ENCODE measurements around the gene DLGAP1. TPM values are rescaled to one million over a fixed set of nuclear protein-coding genes. Genes with fewer than 3 reads are reported as not detected.

The DLGAP1 gene
- total and polyA plus RNA-seq, 2 donors (not counting 1 experiment from before 2014, with no cell fraction given): 0.07 to 0.61 TPM

DNA sequence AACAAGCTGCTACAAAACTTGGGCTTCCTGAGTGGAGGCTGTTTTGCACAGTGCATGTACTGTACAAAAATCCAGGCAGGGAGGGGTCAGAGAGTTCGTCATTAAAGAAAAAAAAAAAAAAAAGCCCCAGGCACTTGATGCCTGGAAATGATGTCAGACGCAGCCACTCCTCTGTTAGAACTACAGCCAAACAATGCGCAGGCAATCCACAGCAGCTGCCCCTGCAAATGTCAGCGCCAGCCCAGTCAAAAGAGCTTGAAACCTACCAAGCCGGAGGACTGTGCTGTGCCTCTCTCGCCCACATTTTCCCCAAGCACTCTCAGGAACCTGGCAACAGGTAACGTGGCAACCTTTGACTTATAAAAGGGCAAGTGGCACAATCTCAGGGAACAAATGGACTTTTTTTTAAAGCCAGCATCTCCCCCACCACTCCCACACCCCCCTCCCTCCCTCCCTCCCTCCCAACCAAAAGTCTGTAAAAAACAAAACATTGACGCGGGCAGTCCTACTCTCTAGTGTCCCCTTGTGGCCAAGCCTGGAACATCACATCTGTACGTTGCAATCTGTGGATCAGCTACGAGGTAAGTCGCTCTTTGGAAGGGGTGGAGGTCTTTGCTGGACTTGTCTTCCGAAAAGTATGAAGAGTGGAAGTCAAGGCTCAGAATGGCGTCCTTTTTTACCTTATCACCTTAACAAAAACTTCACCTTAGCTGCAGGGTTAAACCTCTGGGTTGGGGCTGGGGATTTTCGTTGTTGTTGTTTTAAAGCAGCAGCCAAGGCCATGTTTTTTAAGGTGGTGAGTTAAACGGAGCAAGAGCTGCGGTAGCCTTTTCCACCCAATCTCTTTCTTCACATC is 861.0 kb downstream of the DLGAP1 start:
- Histone ChIP-seq H2AFZ (ENCODE audit: insufficient read depth, low read depth, low read length, poor library complexity, severe bottlenecking) (peak overlapping the region; percentile 72), H3K36me3 (replicated peaks in 1 of 2; ENCODE audit: control extremely low read depth in 1 of 2, control insufficient read depth in 1 of 2, extremely low read depth in 1 of 2, insufficient read depth in 2 of 2, low read length in 1 of 2) (peaks cover 0 to 4% of the 10 kb centered on the region in 2 experiments), H3K27ac (ENCODE audit: low read length in 2 of 2) (peak overlapping the region; percentile 88 to 96), H3K9ac (ENCODE audit: low read length) (peak overlapping the region; percentile 68), H3K4me3 (ENCODE audit: control extremely low read depth in 1 of 5, extremely low read depth in 1 of 5, insufficient read depth in 1 of 5, low read depth in 2 of 5, low read length in 4 of 5) (peak overlapping the region; percentile 43 to 80 (median 64)), H3K4me1 (ENCODE audit: control insufficient read depth in 2 of 2, insufficient read depth in 2 of 2, low read length in 2 of 2) (peaks cover 43 to 49% of the 10 kb centered on the region in 2 donors), H4K20me1 (ENCODE audit: control insufficient read depth, insufficient read depth, low read length, poor library complexity, severe bottlenecking) (peaks cover 3% of the 10 kb centered on the region), H3K4me2 (replicated peaks; ENCODE audit: low read depth, low read length, poor library complexity, severe bottlenecking) (peak overlapping the region; percentile 75), H3K79me2 (ENCODE audit: control insufficient read depth, insufficient read depth, low read length) (no peaks in the 10 kb centered on the region), H3K9me3 (ENCODE audit: control extremely low read depth in 1 of 3, control insufficient read depth in 2 of 3, insufficient read depth in 1 of 3, low read length in 2 of 3) (no peaks in the 10 kb centered on the region), H3K27me3 (replicated peaks in 1 of 4; ENCODE audit: control extremely low read depth in 1 of 4, control insufficient read depth in 3 of 4, insufficient read depth in 4 of 4, low read length in 3 of 4) (no peaks in the 10 kb centered on the region)
- CTCF ChIA-PET: interaction anchor here (0.6 to 5.9 kb wide), 41 partner anchors 9 to 370 kb away, joined by 3 to 96 read pairs (median 5); partner anchors contain the start of gene TGIF1
- ATAC-seq (ENCODE audit: low read depth) (peak; percentile 80), DNase-seq (peak; percentile 96)
- Mint-ChIP-seq H3K4me3 (peak overlapping the region; percentile 91), H3K9me3 (ENCODE audit: insufficient read depth) (no peaks in the 10 kb centered on the region), H3K4me1 (peaks cover 53% of the 10 kb centered on the region), H3K27me3 (no peaks in the 10 kb centered on the region), H3K27ac (peak overlapping the region; percentile 98)
- WGBS (ENCODE audit: insufficient coverage): 0% methylated on average over 4 of the region's 17 CpGs
- TF ChIP-seq EZH2 (IDR thresholded peaks at IDR 0.05; ENCODE audit: borderline replicate concordance, insufficient read depth, low read depth, low read length, poor library complexity, severe bottlenecking): no peak
- TF ChIP-seq, protein P1, sequence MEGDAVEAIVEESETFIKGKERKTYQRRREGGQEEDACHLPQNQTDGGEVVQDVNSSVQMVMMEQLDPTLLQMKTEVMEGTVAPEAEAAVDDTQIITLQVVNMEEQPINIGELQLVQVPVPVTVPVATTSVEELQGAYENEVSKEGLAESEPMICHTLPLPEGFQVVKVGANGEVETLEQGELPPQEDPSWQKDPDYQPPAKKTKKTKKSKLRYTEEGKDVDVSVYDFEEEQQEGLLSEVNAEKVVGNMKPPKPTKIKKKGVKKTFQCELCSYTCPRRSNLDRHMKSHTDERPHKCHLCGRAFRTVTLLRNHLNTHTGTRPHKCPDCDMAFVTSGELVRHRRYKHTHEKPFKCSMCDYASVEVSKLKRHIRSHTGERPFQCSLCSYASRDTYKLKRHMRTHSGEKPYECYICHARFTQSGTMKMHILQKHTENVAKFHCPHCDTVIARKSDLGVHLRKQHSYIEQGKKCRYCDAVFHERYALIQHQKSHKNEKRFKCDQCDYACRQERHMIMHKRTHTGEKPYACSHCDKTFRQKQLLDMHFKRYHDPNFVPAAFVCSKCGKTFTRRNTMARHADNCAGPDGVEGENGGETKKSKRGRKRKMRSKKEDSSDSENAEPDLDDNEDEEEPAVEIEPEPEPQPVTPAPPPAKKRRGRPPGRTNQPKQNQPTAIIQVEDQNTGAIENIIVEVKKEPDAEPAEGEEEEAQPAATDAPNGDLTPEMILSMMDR (IDR thresholded peaks at IDR 0.05): peak; percentile 84
- POLR2A ChIA-PET: interaction anchor here (0.6 to 4.6 kb wide), 27 partner anchors 8 to 957 kb away, joined by 3 to 73 read pairs (median 5); partner anchors contain the start of genes MYL12A, MYL12B, SMCHD1 and TGIF1
- intact Hi-C loops (cut with micrococcal nuclease): loop anchor here (1.0 to 10.0 kb wide), 13 partner anchors 8 to 939 kb away; partner anchors contain the start of genes MYL12A, MYL12B and SMCHD1
